Hippocampal formation (tissue), 2 donors: ENCODE results near the gene VN1R2.
"Not testable (repeated sequence)": the region's sequence is repeated elsewhere in the genome, so short reads cannot be mapped to it uniquely, and the experiment has no call there.

ENCODE experiments used
- DNase-seq, 2 donors: peaks; one replicate each; lab custom pipeline; 2025; lab: John Stamatoyannopoulos, UW

Gene VN1R2

GRCh38 chr19:53257715-53258342, at the start of gene VN1R2:
VN1R2 (plus strand) TSS chr19:53258292; CDS start chr19:53258376, 84 bp downstream.
- not testable (repeated sequence) for DNase-seq

- DNase-seq = not testable (repeated sequence)
Observed at GRCh38 chr19:53211554-53211953, 46.5 kb upstream of the VN1R2 start.

GRCh38 chr19:53212703-53213320, 45.3 kb upstream of the VN1R2 start:
- DNase-seq = no peak

GRCh38 chr19:53222716-53223115, 35.4 kb upstream of the VN1R2 start:
- DNase-seq = not testable (repeated sequence)

GRCh38 chr19:53224606-53225005, 33.5 kb upstream of the VN1R2 start:
- no peak for DNase-seq

- DNase-seq = no peak
Observed at GRCh38 chr19:53237114-53237777, 20.8 kb upstream of the VN1R2 start.

GRCh38 chr19:53246498-53246897, 11.6 kb upstream of the VN1R2 start:
- DNase-seq = no peak

- DNase-seq = peak; percentile 86 to 91
Observed at GRCh38 chr19:53254411-53255341, 3.4 kb upstream of the VN1R2 start, which contains the start of gene ZNF677. ZNF677 (minus strand) TSS chr19:53254873; CDS start chr19:53251550, 3,323 bp downstream.

GRCh38 chr19:53267623-53268022, 9.5 kb downstream of the VN1R2 start, which contains the start of gene VN1R4:
VN1R4 (minus strand) TSS chr19:53267723; CDS start chr19:53267665, 58 bp downstream.
- DNase-seq = not testable (repeated sequence)

GRCh38 chr19:53269861-53270260, 11.8 kb downstream of the VN1R2 start:
- not testable (repeated sequence) for DNase-seq

GRCh38 chr19:53272044-53272443, 14.0 kb downstream of the VN1R2 start:
- DNase-seq = no peak

GRCh38 chr19:53275480-53275879, 17.4 kb downstream of the VN1R2 start:
- no peak for DNase-seq

- DNase-seq = not testable (repeated sequence)
Observed at GRCh38 chr19:53281947-53282346, 23.9 kb downstream of the VN1R2 start.

GRCh38 chr19:53285087-53285486, 27.0 kb downstream of the VN1R2 start:
- no peak for DNase-seq

- no peak for DNase-seq
Observed at GRCh38 chr19:53290758-53291549, 32.9 kb downstream of the VN1R2 start.

- DNase-seq = no peak
Observed at GRCh38 chr19:53294786-53295441, 36.8 kb downstream of the VN1R2 start.

GRCh38 chr19:53301341-53301740, 43.2 kb downstream of the VN1R2 start:
- not testable (repeated sequence) for DNase-seq

GRCh38 chr19:53308339-53308811, 50.3 kb downstream of the VN1R2 start:
- peak in 1 of 2 donors; percentile 13 for DNase-seq
